Measurements from ENCODE around the gene ISX.
"Not testable (repeated sequence)": the region's sequence is repeated elsewhere in the genome, so short reads cannot be mapped to it uniquely, and the experiment has no call there.

The ISX gene

DNA sequence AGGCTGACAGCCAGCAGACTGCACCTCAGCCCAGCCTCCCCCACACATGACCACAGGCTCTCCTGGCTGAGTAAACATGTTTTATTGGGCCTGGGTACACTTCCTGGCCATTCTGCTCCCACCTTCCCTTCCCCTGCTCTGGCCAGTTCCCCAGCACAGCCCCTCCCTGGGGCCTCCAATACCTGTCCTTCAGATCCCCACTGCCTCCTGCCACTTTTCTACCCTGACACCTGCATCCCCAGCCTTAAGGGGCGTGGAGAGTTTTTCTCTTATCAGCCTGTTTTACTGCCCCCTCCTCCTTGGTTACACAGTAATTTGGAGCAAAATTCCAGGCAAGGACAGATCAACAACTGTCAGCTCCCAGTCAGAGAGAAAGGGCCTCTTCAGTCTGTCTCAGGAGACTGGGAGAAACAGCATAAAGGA, at the start of gene ISX:
Gene ISX (plus strand): TSS at position 363 of the 423 bp plus-strand sequence. CDS start 930 bp downstream, outside the sequence.
- DNase-seq (ENCODE audit: low read depth): no peak

DNA sequence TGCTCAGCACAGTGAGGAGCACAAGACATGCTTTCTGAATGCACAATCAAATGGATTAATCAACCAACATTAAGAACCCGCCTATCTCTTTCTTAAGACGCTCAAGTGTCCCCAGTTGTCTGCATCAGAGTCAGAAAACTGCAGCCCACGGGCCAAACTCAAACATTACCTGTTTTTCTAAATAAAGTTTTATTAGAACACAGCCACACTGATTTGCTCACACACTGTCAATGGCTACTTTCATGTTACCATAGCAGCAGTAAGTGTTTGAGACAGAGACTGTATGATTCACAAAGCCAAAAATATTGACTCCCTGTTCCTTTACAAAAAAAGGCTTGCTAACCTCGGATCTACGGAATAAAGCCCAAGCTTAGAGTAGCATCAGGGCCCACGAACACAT, 49.0 kb upstream of the ISX start:
- no peak for DNase-seq (ENCODE audit: low read depth)

DNA sequence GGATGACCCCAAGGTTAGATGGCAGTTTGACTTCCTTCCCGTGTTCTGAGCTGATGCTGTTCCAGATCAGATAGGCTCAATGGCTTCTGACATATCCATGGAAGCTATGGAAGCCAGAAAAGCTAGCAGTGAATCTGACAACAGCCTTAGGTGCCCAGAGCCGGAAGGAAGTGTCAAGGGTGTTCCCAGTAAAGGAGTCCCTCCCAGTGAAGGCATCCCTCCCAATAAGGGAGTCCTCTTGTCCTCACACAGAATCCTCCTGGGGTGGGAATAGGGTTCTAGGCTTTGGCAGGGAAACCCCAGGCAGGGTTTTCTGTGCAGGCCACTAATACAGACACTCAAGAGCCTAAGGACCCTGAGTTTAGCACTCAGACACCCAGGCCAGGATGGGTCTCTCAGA, 47.0 kb upstream of the ISX start:
- no peak for DNase-seq (ENCODE audit: low read depth)

DNA sequence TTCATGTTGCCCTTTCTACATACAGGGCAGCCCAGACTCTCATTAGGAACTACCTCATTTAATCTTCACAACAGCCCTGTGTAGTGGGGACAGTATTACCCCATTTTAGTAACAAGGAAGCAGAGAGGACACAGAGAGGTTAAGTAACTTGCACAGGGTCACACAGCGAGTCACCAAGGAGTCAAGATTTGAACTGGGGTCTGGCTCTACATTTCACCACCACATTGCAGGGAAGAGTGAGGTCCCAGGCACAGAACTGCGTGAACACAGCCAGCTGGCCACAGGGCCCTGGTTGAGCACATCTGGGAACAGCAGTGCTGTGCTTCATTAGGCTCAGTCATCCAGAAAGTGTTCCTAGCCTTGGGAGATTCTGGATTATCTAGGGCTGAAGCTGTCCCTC, 45.4 kb upstream of the ISX start:
- no peak for DNase-seq (ENCODE audit: low read depth)

DNA sequence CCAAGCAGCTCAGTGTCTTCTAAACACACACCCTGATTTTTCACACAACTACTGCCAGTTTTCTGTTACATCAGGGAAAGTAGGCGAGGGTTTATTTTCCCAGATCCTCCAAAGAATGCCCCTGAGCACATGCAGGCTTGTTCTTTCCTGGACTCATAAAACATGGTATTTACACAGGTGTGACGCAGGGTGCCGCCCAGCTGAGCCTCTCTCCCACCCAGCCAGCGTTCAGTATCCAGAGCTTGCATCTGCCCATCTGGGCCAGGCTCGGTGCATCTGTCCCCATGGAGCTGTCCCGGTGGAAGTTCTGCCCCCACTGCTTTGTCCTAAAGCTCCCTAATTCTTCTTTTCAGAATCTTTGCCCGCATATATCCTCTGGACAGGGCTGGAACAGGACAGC, 44.8 kb upstream of the ISX start:
- no peak for DNase-seq (ENCODE audit: low read depth)

DNA sequence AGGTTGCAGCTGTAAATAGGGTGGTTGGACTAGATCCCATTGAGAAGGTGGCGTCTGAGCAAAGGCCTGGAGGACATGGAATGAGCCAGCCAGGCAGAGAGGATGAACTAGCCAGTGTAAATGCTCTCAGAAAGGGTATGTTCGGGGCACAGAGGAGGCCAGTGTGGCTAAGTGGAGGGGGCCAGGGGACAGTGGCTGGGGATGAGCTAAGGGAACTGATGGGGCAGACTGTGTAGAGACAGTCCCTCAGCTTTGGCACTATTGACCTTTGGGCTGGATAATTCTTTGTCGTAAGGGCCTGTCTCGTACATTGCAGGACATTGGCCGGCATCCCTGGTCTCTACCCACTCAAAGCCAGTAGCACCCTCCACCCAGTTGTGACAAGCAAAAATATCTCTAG, 43.7 kb upstream of the ISX start:
- no peak for DNase-seq (ENCODE audit: low read depth)

DNA sequence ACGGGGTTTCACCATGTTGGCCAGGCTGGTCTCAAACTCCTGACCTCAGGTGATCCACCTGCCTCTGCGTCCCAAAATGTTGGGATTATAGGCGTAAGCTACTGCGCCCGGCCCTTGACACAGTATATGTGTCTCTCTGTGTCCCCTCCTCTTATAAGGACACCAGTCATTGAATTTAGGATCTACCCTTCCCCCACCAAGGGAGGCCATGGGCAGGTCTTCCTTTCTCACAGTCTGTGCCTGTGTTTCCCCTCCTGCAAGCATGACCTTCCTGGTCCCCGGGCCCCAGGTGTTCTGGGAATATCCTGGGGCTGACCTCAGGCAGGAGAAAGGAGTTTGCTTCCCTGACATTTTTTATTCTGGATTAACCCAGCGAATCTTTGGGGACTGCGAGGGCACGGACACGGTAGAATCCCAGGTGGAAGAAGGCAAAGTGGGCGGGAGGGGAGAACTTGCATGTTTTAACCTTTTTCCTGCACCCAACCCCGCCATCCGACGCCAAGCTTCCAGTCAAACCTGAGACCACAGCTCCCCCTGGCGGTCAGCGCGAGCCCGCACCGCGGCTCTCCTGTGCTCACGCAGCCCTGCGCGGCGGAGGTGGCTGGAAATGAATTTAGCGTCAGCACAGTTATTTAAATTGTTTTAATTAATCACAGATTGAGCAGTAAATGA, 42.1 kb upstream of the ISX start:
- no peak for DNase-seq (ENCODE audit: low read depth)

DNA sequence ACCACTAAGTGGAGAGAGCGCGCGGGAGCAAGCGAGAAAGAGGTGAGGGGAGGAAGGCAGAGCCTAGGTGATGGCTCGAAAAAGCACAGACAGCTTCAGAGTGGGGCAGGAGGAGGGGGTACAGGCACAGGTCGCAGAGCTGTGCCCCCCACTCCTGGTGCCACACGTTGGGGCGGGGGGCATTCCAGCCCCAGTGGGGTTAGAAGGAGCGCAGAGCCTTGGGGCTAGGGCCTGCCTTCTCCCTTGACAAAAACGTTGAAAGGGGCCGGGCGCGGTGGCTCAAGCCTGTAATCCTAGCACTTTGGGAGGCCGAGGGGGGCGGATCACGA, 41.6 kb upstream of the ISX start:
- no peak for DNase-seq (ENCODE audit: low read depth)

DNA sequence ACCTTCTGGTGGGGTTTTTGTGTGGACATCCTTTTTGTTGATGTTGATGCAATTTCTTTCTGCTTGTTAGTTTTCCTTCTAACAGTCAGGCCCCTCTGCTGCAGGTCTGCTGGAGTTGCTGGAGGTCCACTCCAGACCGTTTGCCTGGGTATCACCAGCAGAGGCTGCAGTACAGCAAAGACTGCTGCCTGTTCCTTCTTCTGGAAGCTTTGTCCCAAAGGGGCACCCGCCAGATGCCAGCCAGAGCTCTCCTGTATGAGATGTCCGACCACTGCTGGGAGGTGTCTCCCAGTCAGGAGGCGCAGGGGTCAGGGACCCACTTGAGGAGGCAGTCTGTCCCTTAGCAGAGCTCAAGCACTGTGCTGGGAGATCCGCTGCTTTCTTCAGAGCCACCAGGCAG, 35.8 kb upstream of the ISX start:
- not testable (repeated sequence) for DNase-seq (ENCODE audit: low read depth)

DNA sequence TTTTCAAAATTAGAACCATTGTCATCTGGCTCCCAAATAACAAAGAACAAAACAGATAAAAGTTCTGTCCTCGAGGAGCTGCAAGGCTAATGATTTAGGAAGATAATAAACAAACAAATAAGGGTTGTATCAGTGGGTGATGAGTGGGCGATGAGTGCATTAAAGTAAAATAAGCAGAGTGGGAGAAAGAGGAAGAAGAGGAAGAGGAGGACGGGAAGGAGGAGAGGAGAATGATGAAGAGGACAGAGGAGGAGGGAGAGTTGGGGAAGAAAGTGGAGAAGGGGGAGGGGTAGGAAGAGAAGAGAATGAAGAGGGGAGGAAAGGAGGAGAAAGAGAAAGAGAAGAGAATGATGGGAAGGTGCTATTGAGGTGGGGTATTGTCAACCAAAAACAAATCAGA, 33.4 kb upstream of the ISX start:
- no peak for DNase-seq (ENCODE audit: low read depth)

DNA sequence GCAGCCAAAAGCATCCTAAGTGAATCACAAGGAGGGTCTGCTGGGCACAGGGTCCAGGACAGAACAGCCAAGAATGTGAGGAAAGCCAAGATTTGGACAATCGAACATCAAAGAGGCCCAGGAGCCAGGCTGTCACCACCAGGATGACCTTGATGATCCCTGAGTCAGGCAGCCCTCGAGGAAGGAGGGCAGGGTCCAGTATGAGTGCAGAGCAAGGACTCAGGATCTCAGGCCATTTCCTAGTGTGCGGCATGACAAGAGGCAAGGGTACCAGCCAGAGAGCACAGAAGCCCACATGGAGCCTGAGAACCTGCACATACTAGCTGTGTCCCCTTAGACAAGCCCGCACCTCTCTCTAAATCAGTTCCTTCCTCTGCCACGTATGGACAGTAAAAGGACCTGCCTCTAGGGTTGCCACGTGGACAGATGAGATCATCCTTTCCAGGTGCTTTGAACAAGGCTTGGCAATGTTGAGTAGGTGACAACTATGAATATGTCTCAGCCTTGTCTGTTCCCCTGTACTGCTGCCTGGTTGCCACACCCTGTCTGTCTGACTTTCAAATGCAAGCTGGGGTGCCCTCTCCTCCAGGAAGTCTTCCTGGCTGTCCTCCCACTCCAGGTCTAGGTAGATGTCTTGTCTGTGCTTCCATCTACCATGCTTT, 32.2 kb upstream of the ISX start:
- no peak for DNase-seq (ENCODE audit: low read depth)

DNA sequence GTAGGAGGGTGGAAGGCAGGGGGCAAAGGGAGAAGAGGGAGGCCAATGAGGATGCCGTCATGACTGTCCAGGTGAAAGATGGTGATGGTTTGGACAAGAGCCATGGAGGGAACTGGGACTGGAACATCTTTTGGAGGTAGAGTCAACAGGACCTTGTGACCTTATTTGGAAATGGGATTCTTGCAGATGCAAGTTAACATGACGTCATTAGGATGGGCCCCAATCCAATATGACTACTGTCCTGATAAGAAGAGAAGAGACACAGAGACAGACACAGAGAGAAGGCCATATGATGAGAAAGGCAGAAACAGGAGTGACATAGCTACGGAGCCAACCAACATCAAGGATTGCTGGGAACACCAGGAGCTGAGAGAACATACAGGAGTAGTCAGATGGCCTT, 31.0 kb upstream of the ISX start:
- DNase-seq (ENCODE audit: low read depth): no peak

DNA sequence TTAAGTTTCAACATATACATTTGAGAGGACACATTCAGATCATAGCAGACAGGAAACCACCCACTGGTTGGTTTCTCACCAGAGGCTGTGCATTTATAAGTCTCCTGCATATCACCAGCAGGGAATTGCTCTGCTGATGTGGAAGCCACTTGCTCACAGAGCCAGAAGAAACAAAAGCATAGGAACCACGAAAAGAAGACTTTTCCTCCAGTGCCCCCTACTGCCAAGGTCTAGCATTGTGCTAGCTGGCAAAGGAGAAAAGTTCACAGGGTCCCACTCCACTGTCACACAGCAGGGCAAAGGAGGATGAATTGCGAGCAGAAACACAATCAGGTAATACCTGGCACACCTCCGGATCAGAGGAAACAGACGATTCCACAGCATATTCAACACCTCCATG, 28.9 kb upstream of the ISX start:
- DNase-seq (ENCODE audit: low read depth): no peak

DNA sequence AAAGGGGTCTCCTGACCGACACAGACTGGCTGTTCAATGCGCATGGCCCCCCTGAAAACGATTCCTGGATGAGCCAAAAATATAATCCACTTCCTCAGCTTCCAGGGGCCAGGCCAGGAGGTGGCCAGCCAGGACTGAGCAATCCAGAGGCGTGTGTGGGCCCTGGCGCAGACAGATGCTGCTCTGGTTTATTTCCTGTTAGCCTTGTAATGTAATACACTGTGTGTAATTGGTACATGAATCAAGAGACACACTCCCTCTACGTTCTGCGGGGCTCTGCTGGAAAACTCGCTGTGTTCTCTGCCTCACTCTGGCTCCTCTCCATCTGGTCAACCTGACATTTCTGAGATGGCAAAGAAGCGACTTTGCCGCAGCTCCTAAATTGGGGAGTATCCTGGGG, 26.3 kb upstream of the ISX start:
- no peak for DNase-seq (ENCODE audit: low read depth)

DNA sequence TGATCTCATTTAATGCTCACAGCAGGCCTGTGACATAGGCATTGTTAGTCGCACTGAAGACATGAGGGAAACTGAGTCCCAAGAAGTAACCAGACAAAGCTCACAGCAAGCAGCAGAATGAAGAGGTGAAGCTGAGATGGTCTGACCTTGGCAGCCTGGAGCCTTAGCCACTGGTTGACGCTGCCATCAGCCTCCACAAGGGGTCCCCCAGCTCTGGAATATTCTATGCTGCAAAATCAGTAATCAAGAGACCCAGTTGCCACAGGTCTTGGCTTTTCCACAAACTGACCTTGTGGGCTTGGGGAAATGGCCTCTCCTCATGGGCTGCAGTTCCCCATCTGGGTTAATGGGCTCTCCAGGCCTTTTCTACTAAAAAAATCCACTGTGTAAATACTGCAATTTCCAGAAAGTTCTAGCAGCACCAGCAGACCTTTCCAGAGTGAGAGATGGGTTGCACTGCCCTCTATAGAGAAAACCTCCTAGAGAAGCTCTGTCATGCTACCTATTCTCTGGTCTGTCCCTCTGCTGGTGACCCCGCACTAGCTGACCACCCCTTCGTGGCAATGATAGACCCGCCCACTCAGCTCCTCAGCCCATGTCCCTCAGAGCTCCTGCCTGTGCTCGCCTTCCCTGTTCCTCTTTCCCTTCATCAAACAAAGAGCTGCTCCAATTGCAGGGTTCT, 22.6 kb upstream of the ISX start:
- no peak for DNase-seq (ENCODE audit: low read depth)

DNA sequence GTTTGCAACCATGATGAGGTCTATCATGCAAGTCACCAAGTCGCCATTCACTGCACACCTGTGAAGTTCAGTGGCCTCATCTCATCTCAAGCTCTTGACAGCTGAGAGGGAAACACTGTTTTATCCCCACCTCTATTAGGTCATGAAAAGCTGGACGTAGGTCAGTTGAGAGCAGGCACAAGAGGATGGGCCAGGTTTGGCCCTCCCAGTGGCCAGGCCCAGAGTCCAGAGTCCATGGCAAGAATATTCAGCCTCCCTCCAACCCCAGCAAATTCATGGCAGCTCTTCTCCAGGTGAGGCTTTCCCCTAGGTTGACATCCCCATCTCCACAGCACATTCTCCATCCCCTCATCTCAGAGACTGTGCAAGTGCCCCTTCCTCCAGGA, 22.0 kb upstream of the ISX start:
- DNase-seq (ENCODE audit: low read depth): no peak

DNA sequence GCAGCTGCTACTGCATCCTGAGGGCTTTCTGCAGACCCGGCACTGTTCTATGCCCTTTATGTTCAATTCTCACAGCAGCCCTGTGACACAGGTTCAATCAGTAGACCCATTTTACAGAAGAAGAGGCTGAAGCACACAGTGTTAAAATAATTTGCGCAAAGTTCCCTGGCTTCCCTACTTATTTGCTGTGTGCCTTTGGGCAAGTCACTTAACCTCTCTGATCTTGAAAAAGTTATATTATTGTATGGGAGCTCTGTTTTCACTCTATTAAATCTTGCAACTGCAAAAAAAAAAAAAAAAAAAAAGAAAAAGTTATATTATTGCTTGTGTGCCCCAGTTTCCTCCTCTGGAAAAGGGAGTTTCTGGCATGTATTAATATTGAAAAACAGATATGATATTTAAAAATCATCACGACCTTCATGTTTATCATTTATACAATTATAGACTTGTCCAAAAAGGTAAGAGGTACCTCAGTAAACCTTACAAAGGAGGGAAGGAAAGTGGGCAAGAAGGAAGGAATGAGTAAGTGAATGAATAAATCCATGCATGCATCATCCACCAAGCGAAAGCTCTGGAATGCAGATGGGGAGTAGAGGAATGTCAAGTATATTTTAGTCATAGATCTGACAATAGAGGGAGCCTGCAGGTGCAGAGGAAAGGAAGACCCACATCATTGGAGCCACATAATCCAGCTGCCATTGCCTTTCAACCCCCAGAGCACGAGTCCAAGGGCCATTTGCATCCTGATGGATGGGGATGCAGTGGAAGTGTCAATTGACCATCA, 21.2 kb upstream of the ISX start:
- no peak for DNase-seq (ENCODE audit: low read depth)

DNA sequence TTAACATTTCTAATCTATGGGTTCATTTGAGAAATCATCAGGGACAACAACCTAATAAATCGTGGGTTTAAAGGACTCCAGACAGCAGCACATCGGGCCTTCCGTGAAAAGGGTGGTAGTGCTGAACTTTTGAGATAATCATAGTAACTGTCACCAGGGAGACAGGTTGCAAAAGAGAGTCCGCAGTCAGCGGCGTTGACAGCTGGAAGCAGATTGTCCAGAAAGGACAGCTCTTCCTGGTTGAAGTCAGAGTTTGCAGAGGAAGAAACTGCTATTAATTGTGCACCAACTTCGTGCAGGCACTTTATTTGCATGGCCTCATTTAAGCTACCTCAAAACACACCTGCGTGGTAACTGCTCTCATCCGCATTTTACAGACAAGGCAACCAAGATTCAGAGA, 20.5 kb upstream of the ISX start:
- no peak for DNase-seq (ENCODE audit: low read depth)

DNA sequence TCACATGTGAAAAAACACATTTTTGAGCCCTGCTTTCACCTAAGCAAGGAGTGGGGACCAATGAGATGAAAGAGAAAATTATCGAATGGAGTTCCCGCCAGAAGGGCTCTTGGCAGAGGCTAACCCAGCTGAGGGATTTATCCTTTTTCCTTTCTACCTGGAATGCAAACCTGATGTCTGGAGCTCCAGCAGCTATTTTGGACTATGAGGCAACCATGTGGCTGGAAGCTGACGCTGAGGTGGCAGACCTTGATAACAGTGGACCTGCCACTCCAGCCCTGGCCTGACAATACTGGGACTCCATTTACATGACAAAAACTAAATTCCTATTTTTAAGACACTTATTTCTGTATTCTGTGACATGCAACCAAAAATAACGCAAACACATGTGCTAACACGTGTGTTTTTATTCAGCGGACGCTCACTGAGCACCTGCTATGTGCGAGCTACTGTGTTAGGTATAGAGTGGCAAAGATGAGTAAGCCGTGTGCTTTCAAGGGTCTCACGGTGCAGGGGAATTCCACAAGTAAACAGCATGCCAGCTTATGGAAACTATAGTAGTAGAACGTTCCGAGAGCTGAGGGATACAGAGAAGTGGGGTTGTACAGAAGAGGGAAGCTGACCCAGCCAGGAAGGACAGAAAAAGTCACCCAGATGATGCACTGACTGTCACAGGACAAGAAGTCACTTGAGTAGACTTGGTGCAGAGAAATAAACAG, 19.1 kb upstream of the ISX start:
- DNase-seq (ENCODE audit: low read depth): no peak

DNA sequence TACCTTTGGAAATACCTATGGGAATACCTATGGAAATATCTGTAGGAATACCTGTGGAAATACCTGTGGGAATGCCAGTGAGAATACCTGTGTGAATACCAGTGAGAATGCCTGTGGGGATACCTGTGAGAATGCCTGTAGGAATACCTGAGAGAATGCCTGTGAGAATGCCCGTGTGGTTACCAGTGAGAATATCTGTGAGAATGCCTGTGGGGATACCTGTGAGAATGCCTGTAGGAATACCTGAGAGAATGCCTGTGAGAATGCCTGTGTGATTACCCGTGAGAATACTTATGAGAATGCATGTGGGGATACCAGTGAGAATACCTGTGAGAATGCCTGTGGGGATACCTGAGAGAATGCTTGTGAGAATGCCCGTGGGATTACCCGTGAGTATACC, 15.9 kb upstream of the ISX start:
- not testable (repeated sequence) for DNase-seq (ENCODE audit: low read depth)

DNA sequence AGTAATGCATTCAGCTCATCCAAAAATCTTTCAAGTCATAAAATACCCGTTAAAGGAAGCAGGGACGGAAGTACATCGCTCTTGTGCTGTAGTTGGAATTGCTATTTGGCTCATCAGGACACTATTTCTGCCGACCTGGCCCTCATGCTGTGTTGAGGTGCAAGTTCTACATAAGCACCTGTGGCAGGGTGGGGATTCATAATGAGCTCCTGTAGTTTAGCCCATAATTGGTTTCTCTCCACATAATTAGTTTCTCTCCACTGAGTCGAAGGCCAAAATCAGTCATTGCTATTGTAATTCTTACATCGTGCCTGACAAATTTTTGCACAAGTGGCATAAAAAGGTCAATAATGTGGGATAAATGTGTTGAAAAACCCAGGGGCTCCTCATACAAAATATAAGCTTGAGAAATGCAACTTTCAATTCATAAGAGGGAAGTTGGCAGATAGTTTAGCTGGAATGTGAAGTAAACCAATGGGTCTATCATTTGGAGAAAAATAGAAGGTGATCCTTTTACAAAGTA, 14.9 kb upstream of the ISX start:
- no peak for DNase-seq (ENCODE audit: low read depth)

DNA sequence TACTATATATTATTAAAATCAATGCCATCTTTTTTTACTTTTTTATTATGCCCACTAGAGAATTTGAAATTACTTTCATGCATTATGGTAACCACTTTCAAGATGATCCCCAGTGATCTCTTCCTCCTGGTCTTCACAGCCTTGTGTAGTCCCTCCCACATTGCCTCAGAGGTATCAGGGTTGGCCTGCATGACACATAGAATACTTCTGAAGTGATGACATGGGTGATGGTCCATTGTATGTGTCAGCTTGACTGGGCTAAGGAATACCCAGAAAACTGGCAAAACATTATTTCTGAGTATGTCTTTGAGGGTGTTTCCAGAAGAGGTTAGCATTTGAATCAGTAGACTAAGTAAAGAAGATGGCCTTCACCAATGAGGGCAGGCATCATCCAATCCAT, 14.2 kb upstream of the ISX start:
- no peak for DNase-seq (ENCODE audit: low read depth)
